Activated T-helper 17 cell treated with anti-CD3 and anti-CD28 coated beads, Interleukin-2, amount 50 U/mL, for 72 hours (primary cell): ENCODE measurements around the gene ZFP3. TPM values are rescaled to one million over a fixed set of nuclear protein-coding genes. Genes with fewer than 3 reads are reported as not detected.
"Not testable (repeated sequence)": the region's sequence is repeated elsewhere in the genome, so short reads cannot be mapped to it uniquely, and the experiment has no call there.

ENCODE experiments used
- ATAC-seq: fragments of 150-1000 bp; cut with Tn5 transposase; replicated peaks from 2 replicates; pipeline ENCODE4 v1.10.0; 2021; ENCODE audit warnings: mild to moderate bottlenecking, moderate library complexity
- H3K27ac Mint-ChIP-seq: one replicate; pipeline ENCODE4 v1.8.0; 2022; ENCODE audit warnings: mixed read lengths
- H3K27me3 Mint-ChIP-seq: one replicate; pipeline ENCODE4 v1.8.0; 2022; ENCODE audit warnings: mixed read lengths
- H3K36me3 Mint-ChIP-seq: one replicate; pipeline ENCODE4 v1.8.0; 2022; ENCODE audit warnings: low read depth, mild to moderate bottlenecking, mixed read lengths
- H3K4me1 Mint-ChIP-seq: one replicate; pipeline ENCODE4 v1.8.0; 2022; ENCODE audit warnings: mixed read lengths
- H3K4me3 Mint-ChIP-seq: one replicate; pipeline ENCODE4 v1.8.0; 2022; ENCODE audit warnings: mild to moderate bottlenecking, mixed read lengths
- H3K9me3 Mint-ChIP-seq: one replicate; pipeline ENCODE4 v1.8.0; 2022; ENCODE audit warnings: mixed read lengths
- total RNA-seq, 2 donors: library from RNA; stranded (reverse); gene quantifications; one replicate each; pipeline ENCODE4 v1.2.3, GENCODE V29; 2022

Gene ZFP3
- total RNA-seq, 2 donors from 2014 or later: 1.4 to 1.9 TPM

GRCh38 chr17:5135726-5136579 is 57.7 kb downstream of the ZFP3 start:
- no peaks in the 10 kb centered on the region for H3K4me1 Mint-ChIP-seq
- no peak for ATAC-seq
- no peak overlapping the region for H3K4me3 Mint-ChIP-seq
- no peaks in the 10 kb centered on the region for H3K36me3 Mint-ChIP-seq
- H3K27me3 Mint-ChIP-seq: no peaks in the 10 kb centered on the region
- H3K9me3 Mint-ChIP-seq: no peaks in the 10 kb centered on the region
- H3K27ac Mint-ChIP-seq: no peak overlapping the region

GRCh38 chr17:5136580-5137412 is 58.5 kb downstream of the ZFP3 start:
- H3K27me3 Mint-ChIP-seq, H3K27ac Mint-ChIP-seq, H3K36me3 Mint-ChIP-seq, H3K4me3 Mint-ChIP-seq, H3K9me3 Mint-ChIP-seq, H3K4me1 Mint-ChIP-seq, ATAC-seq: not testable (repeated sequence)

GRCh38 chr17:5137511-5138197 is 59.4 kb downstream of the ZFP3 start:
- not testable (repeated sequence) for H3K27ac Mint-ChIP-seq, H3K27me3 Mint-ChIP-seq, ATAC-seq, H3K36me3 Mint-ChIP-seq, H3K4me3 Mint-ChIP-seq, H3K9me3 Mint-ChIP-seq, H3K4me1 Mint-ChIP-seq

- H3K36me3 Mint-ChIP-seq, H3K4me1 Mint-ChIP-seq, H3K4me3 Mint-ChIP-seq, ATAC-seq, H3K9me3 Mint-ChIP-seq, H3K27ac Mint-ChIP-seq, H3K27me3 Mint-ChIP-seq: not testable (repeated sequence)
These were observed 59.9 kb downstream of the ZFP3 start for GRCh38 chr17:5138198-5138544.

- Mint-ChIP-seq H3K4me1 (no peaks in the 10 kb centered on the region), H3K27me3 (no peaks in the 10 kb centered on the region), H3K27ac (no peak overlapping the region), H3K4me3 (no peak overlapping the region), H3K9me3 (no peaks in the 10 kb centered on the region), H3K36me3 (no peaks in the 10 kb centered on the region)
- no peak for ATAC-seq
These were observed 60.6 kb downstream of the ZFP3 start for GRCh38 chr17:5138616-5139457.

GRCh38 chr17:5139458-5139732 is 61.1 kb downstream of the ZFP3 start:
- Mint-ChIP-seq H3K27ac (no peak overlapping the region), H3K9me3 (no peaks in the 10 kb centered on the region), H3K4me1 (no peaks in the 10 kb centered on the region), H3K36me3 (no peaks in the 10 kb centered on the region), H3K27me3 (no peaks in the 10 kb centered on the region), H3K4me3 (no peak overlapping the region)
- no peak for ATAC-seq

GRCh38 chr17:5142877-5143276 is 64.6 kb downstream of the ZFP3 start:
- not testable (repeated sequence) for H3K27me3 Mint-ChIP-seq, H3K4me3 Mint-ChIP-seq, H3K4me1 Mint-ChIP-seq, ATAC-seq, H3K27ac Mint-ChIP-seq, H3K9me3 Mint-ChIP-seq, H3K36me3 Mint-ChIP-seq

Other genes starting within 250 kb of the ZFP3 start
- 100 to 1,000 TPM in 1 of 2 donors, 10 to 100 TPM in 1; 68.6 to 127 TPM for gene MINK1, start 245.1 kb upstream of the ZFP3 start, total RNA-seq
- 1 to 10 TPM in 1 of 2 donors, under 1 TPM in 1; 0.67 to 3.4 TPM for gene C17orf107, start 178.9 kb upstream of the ZFP3 start, total RNA-seq
- gene CHRNE, start 175.4 kb upstream of the ZFP3 start, total RNA-seq: under 1 TPM; 0.35 to 0.69 TPM
- under 1 TPM in 1 of 2 donors, not detected in 1; 0.11 TPM for gene GP1BA, start 146.2 kb upstream of the ZFP3 start, total RNA-seq
- 10 to 100 TPM; 54.7 to 68.5 TPM for gene SLC25A11, start 138.4 kb upstream of the ZFP3 start, total RNA-seq
- 100 to 1,000 TPM; 184 to 197 TPM for gene RNF167, start 138.2 kb upstream of the ZFP3 start, total RNA-seq
- gene PFN1, start 129.9 kb upstream of the ZFP3 start, total RNA-seq: 1,000 to 10,000 TPM; 1,346 to 1,950 TPM
- 10 to 100 TPM; 27.4 to 30.3 TPM for gene ENO3, start 127.3 kb upstream of the ZFP3 start, total RNA-seq
- gene SPAG7, start 110.7 kb upstream of the ZFP3 start, total RNA-seq: 10 to 100 TPM; 71.6 to 83.4 TPM
- gene CAMTA2, start 90.8 kb upstream of the ZFP3 start, total RNA-seq: 100 to 1,000 TPM in 1 of 2 donors, 10 to 100 TPM in 1; 66.9 to 103 TPM
- under 1 TPM; 0.61 to 0.69 TPM for gene INCA1, start 80.9 kb upstream of the ZFP3 start, total RNA-seq
- gene KIF1C, start 80.5 kb upstream of the ZFP3 start, total RNA-seq: 10 to 100 TPM; 47.4 to 54.4 TPM
- under 1 TPM; 0.11 to 0.26 TPM for gene SLC52A1, start 43.0 kb upstream of the ZFP3 start, total RNA-seq
- gene ZNF232, start 33.4 kb downstream of the ZFP3 start, total RNA-seq: 10 to 100 TPM; 10.7 to 16.3 TPM
- gene USP6, start 37.6 kb downstream of the ZFP3 start, total RNA-seq: under 1 TPM; 0.06 to 0.08 TPM
- gene ZNF594, start 113.4 kb downstream of the ZFP3 start, total RNA-seq: 1 to 10 TPM; 4.7 to 6.3 TPM
- not detected for gene SCIMP, start 156.4 kb downstream of the ZFP3 start, total RNA-seq
- 10 to 100 TPM; 35.7 to 55.5 TPM for gene RABEP1, start 203.8 kb downstream of the ZFP3 start, total RNA-seq